ENCODE results near the gene WWOX.
A peak's percentile ranks its signal among the peaks of the same experiment; 100 is the strongest.

The WWOX gene

GRCh38 chr16:78483124-78483992 lies 383.9 kb downstream of the WWOX start:
- DNase-seq = no peak

GRCh38 chr16:78484509-78485058 lies 385.1 kb downstream of the WWOX start:
- DNase-seq = no peak

GRCh38 chr16:78485188-78485916 lies 385.9 kb downstream of the WWOX start:
- no peak for DNase-seq

- DNase-seq = no peak
Measured at GRCh38 chr16:78485917-78486257, 386.4 kb downstream of the WWOX start.

GRCh38 chr16:78487471-78487870 lies 388.0 kb downstream of the WWOX start:
- no peak for DNase-seq

- no peak for DNase-seq
Measured at GRCh38 chr16:78489072-78489471, 389.6 kb downstream of the WWOX start.

- DNase-seq = no peak
Measured at GRCh38 chr16:78489631-78490030, 390.2 kb downstream of the WWOX start.

GRCh38 chr16:78490431-78490830 lies 391.0 kb downstream of the WWOX start:
- no peak for DNase-seq

GRCh38 chr16:78490847-78491246 lies 391.4 kb downstream of the WWOX start:
- DNase-seq = no peak

- DNase-seq = no peak
Measured at GRCh38 chr16:78493573-78493972, 394.1 kb downstream of the WWOX start.

- DNase-seq = no peak
Measured at GRCh38 chr16:78494105-78494504, 394.7 kb downstream of the WWOX start.

GRCh38 chr16:78494674-78495073 lies 395.2 kb downstream of the WWOX start:
- DNase-seq = no peak

- DNase-seq = no peak
Measured at GRCh38 chr16:78496189-78496588, 396.7 kb downstream of the WWOX start.

- no peak for DNase-seq
Measured at GRCh38 chr16:78499399-78499798, 399.9 kb downstream of the WWOX start.

GRCh38 chr16:78500659-78501270 lies 401.3 kb downstream of the WWOX start:
- no peak for DNase-seq

- DNase-seq = no peak
Measured at GRCh38 chr16:78501744-78502143, 402.3 kb downstream of the WWOX start.

- DNase-seq = no peak
Measured at GRCh38 chr16:78502812-78503350, 403.4 kb downstream of the WWOX start.

GRCh38 chr16:78503602-78504001 lies 404.1 kb downstream of the WWOX start:
- DNase-seq = peak; percentile 23

- DNase-seq = no peak
Measured at GRCh38 chr16:78504401-78504851, 405.0 kb downstream of the WWOX start.

GRCh38 chr16:78505036-78505435 lies 405.6 kb downstream of the WWOX start:
- no peak for DNase-seq

- DNase-seq = no peak
Measured at GRCh38 chr16:78505544-78506366, 406.3 kb downstream of the WWOX start.
